Fibroblast of lung (primary cell): Measurements from ENCODE around the gene GPR3. TPM values are rescaled to one million over a fixed set of nuclear protein-coding genes. Genes with fewer than 3 reads are reported as not detected.

ENCODE experiments used
- DNase-seq, 2 donors: peaks; one replicate each; pipeline versions ENCODE4 v3.0.0 to v3.0.0-alpha.2; 2010; ENCODE audit warnings: low read depth in 2 of 2
- H2AFZ ChIP-seq: 2 replicates; pipeline ENCODE4 v1.5.1; 2012; ENCODE audit warnings: low read length, control low read depth, inconsistent platforms
- H3K27ac ChIP-seq: 2 replicates; pipeline ENCODE4 v1.5.1; 2011; ENCODE audit warnings: low read length, control low read depth; ENCODE audit not compliant: insufficient read depth
- H3K27me3 ChIP-seq: 2 replicates; pipeline ENCODE4 v1.5.1; 2011; ENCODE audit warnings: mild to moderate bottlenecking, low read length; ENCODE audit not compliant: control insufficient read depth, insufficient read depth
- H3K36me3 ChIP-seq: 2 replicates; pipeline ENCODE4 v1.5.1; 2011; ENCODE audit warnings: low read length; ENCODE audit not compliant: control insufficient read depth, insufficient read depth
- H3K4me1 ChIP-seq: 2 replicates; pipeline ENCODE4 v1.5.1; 2011; ENCODE audit warnings: low read length; ENCODE audit not compliant: control insufficient read depth, insufficient read depth; ENCODE audit errors: extremely low read depth
- H3K4me2 ChIP-seq: 2 replicates; pipeline ENCODE4 v1.5.1; 2011; ENCODE audit warnings: low read length, control low read depth; ENCODE audit not compliant: insufficient read depth; ENCODE audit errors: extremely low read depth
- H3K4me3 ChIP-seq, 4 experiments: fragments of 200-600 bp in 1 of 4; sonication (generic) in 1 of 4; replicated peaks in 1 of 4; 2 replicates each; pipeline ENCODE4 v1.5.1; 2011 to 2016; ENCODE audit warnings: low read length in 4 of 4, low read depth in 3 of 4, mild to moderate bottlenecking in 3 of 4, control low read depth in 2 of 4, inconsistent platforms in 1 of 4, mixed read lengths in 1 of 4; ENCODE audit not compliant: insufficient read depth in 1 of 4; ENCODE audit errors: control extremely low read depth in 1 of 4
- H3K79me2 ChIP-seq: 2 replicates; pipeline ENCODE4 v1.5.1; 2012; ENCODE audit warnings: mild to moderate bottlenecking, low read length, inconsistent platforms; ENCODE audit not compliant: control insufficient read depth, insufficient read depth
- H3K9ac ChIP-seq: 2 replicates; pipeline ENCODE4 v1.5.1; 2011; ENCODE audit warnings: mild to moderate bottlenecking, low read length, control low read depth; ENCODE audit not compliant: insufficient read depth
- H3K9me3 ChIP-seq: 2 replicates; pipeline ENCODE4 v1.5.1; 2012; ENCODE audit warnings: low read depth, low read length; ENCODE audit not compliant: control insufficient read depth, insufficient read depth
- H4K20me1 ChIP-seq: 2 replicates; pipeline ENCODE4 v1.5.1; 2011; ENCODE audit warnings: low read length; ENCODE audit not compliant: control insufficient read depth, insufficient read depth; ENCODE audit errors: extremely low read depth
- CTCF ChIP-seq, 2 donors: IDR thresholded peaks in 1 of 2; conservative IDR thresholded peaks in 1 of 2; 1 replicate in 1 of 2; 2 replicates in 1 of 2; pipeline ENCODE4 v1.5.1; 2011 to 2012; ENCODE audit warnings: low read length in 2 of 2, control low read depth in 1 of 2, inconsistent platforms in 1 of 2, low read depth in 1 of 2, mild to moderate bottlenecking in 1 of 2
- EZH2 ChIP-seq: IDR thresholded peaks from 2 replicates; pipeline ENCODE4 v1.5.1; 2012; ENCODE audit warnings: low read length, control low read depth, mild to moderate bottlenecking; ENCODE audit errors: missing control alignments
- polyA plus RNA-seq, 2 donors: library from polyadenylated mRNA; depleted of rRNA in 1 of 2; stranded (reverse) in 1 of 2; unstranded in 1 of 2; fragments of >200 nt; gene quantifications; 2 replicates each; pipeline ENCODE4 v1.2.1, GENCODE V29; 2011 to 2012; ENCODE audit warnings: missing spikeins in 1 of 2
- total RNA-seq: library from RNA; depleted of rRNA; stranded (reverse); fragments of >200 nt; gene quantifications from 2 replicates; pipeline ENCODE4 v1.2.1, GENCODE V29; 2014

GPR3 gene
- total and polyA plus RNA-seq, 2 donors (not counting 1 experiment from before 2014, with no cell fraction given) = 0.17 to 0.82 TPM

GRCh38 chr1:27439150-27439549, 46.7 kb downstream of the GPR3 start:
- no peak for DNase-seq
- no peak overlapping the region for H3K4me2 ChIP-seq
- H4K20me1 ChIP-seq = no peaks in the 10 kb centered on the region
- H3K4me1 ChIP-seq = peaks cover 8% of the 10 kb centered on the region
- no peak overlapping the region for H3K4me3 ChIP-seq
- H3K27me3 ChIP-seq = no peaks in the 10 kb centered on the region
- TF ChIP-seq EZH2 (no peak), CTCF (conservative IDR thresholded peaks at IDR 0.05 in 1 of 2, IDR thresholded peaks at IDR 0.05 in 1 of 2; ENCODE audit: low read depth in 1 of 2, low read length in 2 of 2) (no peak)
- no peaks in the 10 kb centered on the region for H3K9me3 ChIP-seq
- no peaks in the 10 kb centered on the region for H3K36me3 ChIP-seq
- H3K27ac ChIP-seq = no peak overlapping the region
- H3K9ac ChIP-seq = no peak overlapping the region
- no peak overlapping the region for H2AFZ ChIP-seq
- H3K79me2 ChIP-seq = peaks cover 68% of the 10 kb centered on the region

DNA sequence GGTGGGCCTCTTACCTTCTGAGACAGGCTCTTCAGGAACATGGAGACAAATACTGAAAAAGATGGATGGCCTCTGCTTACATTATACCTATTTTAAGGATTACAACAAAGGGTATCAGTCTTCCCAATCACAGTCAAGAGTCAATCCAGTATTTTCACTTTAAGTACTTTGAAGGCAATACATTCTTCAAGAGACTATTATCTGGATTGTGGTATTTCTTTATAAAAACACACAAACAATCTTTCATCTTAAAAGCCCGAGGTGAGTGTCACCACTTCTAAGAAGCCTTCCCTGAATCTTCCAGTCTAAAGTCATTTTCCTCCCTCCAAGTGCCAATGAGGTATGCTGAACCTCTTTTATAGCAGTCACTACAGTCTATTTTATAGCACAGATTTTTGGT, 52.2 kb downstream of the GPR3 start:
- Histone ChIP-seq H3K4me3 (no peak overlapping the region), H3K27me3 (no peaks in the 10 kb centered on the region), H4K20me1 (no peaks in the 10 kb centered on the region), H3K4me2 (no peak overlapping the region), H3K4me1 (no peaks in the 10 kb centered on the region), H3K9ac (no peak overlapping the region), H2AFZ (no peak overlapping the region), H3K27ac (no peak overlapping the region), H3K36me3 (no peaks in the 10 kb centered on the region), H3K79me2 (peaks cover 47% of the 10 kb centered on the region), H3K9me3 (no peaks in the 10 kb centered on the region)
- DNase-seq = peak in 1 of 2 donors; percentile 14
- no peak for TF ChIP-seq EZH2
- TF ChIP-seq CTCF (conservative IDR thresholded peaks at IDR 0.05 in 1 of 2, IDR thresholded peaks at IDR 0.05 in 1 of 2; ENCODE audit: low read depth in 1 of 2, low read length in 2 of 2) = no peak

Other genes starting within 250 kb of the GPR3 start
- 3.9 and 10.4 TPM in 2 replicates for gene SLC9A1, start 237.5 kb upstream of the GPR3 start, total RNA-seq
- gene SLC9A1, start 237.5 kb upstream of the GPR3 start, polyA plus RNA-seq = 4.9 and 9.5 TPM in 2 replicates
- 15.9 and 23.3 TPM in 2 replicates for gene WDTC1, start 158.0 kb upstream of the GPR3 start, total RNA-seq
- 10.7 and 11.5 TPM in 2 replicates for gene WDTC1, start 158.0 kb upstream of the GPR3 start, polyA plus RNA-seq
- gene TMEM222, start 70.5 kb upstream of the GPR3 start, total RNA-seq = 16.2 and 21.6 TPM in 2 replicates
- 37.1 and 39.9 TPM in 2 replicates for gene TMEM222, start 70.5 kb upstream of the GPR3 start, polyA plus RNA-seq
- gene SYTL1, start 50.6 kb upstream of the GPR3 start, total RNA-seq = under 0.01 and 0.17 TPM in 2 replicates
- 0.02 and 0.03 TPM in 2 replicates for gene SYTL1, start 50.6 kb upstream of the GPR3 start, polyA plus RNA-seq
- 8.3 and 12.1 TPM in 2 replicates for gene MAP3K6, start 25.7 kb upstream of the GPR3 start, total RNA-seq
- gene MAP3K6, start 25.7 kb upstream of the GPR3 start, polyA plus RNA-seq = 9.0 and 11.5 TPM in 2 replicates
- not detected in 2 replicates for gene FCN3, start 17.8 kb upstream of the GPR3 start, total RNA-seq
- gene FCN3, start 17.8 kb upstream of the GPR3 start, polyA plus RNA-seq = not detected in 2 replicates
- gene CD164L2, start 9.3 kb upstream of the GPR3 start, total RNA-seq = not detected in 2 replicates
- not detected in 2 replicates for gene CD164L2, start 9.3 kb upstream of the GPR3 start, polyA plus RNA-seq
- 16.7 and 26.3 TPM in 2 replicates for gene WASF2, start 97.5 kb downstream of the GPR3 start, total RNA-seq
- gene WASF2, start 97.5 kb downstream of the GPR3 start, polyA plus RNA-seq = 55.5 and 66.9 TPM in 2 replicates
- gene AHDC1, start 211.5 kb downstream of the GPR3 start, total RNA-seq = 5.1 and 6.9 TPM in 2 replicates
- gene AHDC1, start 211.5 kb downstream of the GPR3 start, polyA plus RNA-seq = 3.1 and 4.2 TPM in 2 replicates
- gene FGR, start 242.6 kb downstream of the GPR3 start, total RNA-seq = under 0.01 TPM in 1 of 2 replicates, not detected in the other
- not detected in 2 replicates for gene FGR, start 242.6 kb downstream of the GPR3 start, polyA plus RNA-seq